ENCODE results near the gene SLC39A6. TPM values are rescaled to one million over a fixed set of nuclear protein-coding genes. Genes with fewer than 3 reads are reported as not detected.
"Not testable (repeated sequence)": the region's sequence is repeated elsewhere in the genome, so short reads cannot be mapped to it uniquely, and the experiment has no call there.

Gene SLC39A6
- total RNA-seq, 1 experiment from 2014 or later, result 687 TPM

DNA sequence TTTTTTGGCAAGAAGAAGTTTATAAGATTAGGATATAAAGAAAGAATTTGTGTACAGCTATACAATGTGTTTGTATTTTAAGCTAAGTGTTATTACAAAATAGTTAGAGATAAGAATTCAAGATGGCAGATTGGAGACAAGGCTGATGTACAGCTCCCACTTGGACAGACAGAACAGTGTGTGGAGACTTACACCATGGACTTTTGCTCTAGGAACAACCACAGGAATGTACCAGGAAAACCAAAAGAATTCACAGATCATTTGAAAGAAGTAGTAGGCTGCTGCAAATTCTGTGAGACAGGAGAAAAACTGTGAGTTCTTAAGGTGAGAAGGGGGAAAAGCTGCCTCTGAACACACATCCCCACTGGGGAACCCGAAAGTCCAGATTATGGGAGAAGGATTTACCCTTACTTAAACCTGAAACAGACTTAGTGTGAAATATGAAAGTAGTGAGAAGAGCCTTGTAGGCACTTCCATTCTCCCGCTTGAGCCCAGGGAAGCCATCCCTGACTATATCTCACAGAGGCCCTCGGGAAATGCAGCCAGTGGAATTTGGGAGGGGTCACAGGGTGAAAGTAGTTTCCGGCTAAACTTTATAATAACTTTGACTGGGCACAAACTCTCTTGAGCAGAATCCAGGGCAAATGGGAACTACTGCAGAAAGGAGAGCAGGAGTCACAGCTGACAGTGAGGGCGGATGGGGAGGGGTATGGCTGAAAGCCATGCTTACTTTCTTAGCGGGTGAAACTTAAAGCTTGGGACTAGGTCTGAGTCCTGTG lies 50.2 kb downstream of the SLC39A6 start:
- in situ Hi-C loops (cut with HindIII; ENCODE audit: low pct_unique_long_range_greater_than_20kb, low sequenced_read_pairs), result no loop called here
- no peak for DNase-seq (ENCODE audit: low read depth, low spot score)

DNA sequence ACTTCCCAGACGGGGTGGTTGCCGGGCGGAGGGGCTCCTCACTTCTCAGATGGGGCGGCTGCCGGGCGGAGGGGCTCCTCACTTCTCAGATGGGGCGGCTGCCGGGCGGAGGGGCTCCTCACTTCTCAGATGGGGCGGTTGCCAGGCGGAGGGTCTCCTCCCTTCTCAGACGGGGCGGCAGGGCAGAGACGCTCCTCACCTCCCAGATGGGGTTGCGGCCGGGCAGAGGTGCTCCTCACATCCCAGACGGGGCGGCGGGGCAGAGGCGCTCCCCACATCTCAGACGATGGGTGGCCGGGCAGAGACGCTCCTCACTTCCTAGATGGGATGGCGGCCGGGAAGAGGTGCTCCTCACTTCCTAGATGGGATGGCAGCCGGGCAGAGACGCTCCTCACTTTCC lies 51.4 kb downstream of the SLC39A6 start:
- in situ Hi-C loops (cut with HindIII; ENCODE audit: low pct_unique_long_range_greater_than_20kb, low sequenced_read_pairs); DNase-seq (ENCODE audit: low read depth, low spot score): not testable (repeated sequence)

DNA sequence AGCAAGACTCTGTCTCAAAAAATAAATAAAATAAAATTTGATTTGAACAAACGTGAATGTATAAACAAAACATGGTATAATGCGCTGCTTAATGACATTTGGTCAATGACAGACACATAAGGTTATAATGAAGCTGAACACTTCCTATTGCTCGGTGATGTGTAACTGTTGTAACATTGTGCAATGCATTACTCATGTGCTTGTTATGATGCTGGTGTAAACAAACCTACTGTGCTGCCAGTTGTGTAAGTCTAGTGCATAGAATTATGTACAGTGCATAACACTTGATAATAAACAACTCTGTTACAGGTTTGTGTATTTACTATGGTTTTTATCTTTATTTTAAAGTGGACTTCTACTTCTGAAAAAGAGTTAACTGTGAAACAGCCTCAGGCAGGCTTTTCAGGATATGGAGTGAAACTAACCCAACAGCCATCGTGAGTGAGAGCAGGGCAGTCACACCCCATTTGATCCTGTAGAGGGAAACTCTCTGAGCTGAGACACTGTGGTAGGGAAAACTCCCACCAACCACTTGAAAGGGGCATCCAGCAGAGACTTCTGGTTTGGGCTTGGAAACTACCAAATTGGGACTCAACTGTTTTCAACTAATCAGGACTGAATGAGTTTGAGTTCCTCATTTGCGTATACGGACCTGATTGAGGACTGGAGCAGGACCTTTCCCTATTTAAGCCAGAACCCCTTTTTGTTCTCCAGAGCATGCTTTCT lies 53.1 kb downstream of the SLC39A6 start:
- peak; percentile 24 for DNase-seq (ENCODE audit: low read depth, low spot score)
- in situ Hi-C loops (cut with HindIII; ENCODE audit: low pct_unique_long_range_greater_than_20kb, low sequenced_read_pairs), result no loop called here

DNA sequence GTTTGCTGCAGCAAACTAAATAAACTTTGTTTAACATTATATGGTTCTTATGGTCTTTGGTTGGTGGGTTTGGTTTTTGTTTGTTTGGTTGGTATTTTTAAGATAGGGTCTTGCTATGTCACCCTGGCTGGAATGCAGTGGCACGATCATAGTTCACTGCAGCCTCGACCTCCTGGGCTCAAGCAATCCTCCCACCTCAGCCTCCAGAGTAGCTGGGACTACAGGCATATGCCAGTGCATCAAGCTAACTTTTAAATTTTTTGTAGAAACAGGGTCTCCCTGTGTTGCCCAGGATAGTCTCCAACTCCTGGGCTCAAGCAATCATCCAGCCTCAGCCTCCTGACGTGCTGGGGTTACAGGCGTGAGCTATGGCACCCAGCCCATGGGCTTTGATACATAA lies 54.7 kb downstream of the SLC39A6 start:
- DNase-seq (ENCODE audit: low read depth, low spot score), result no peak
- in situ Hi-C loops (cut with HindIII; ENCODE audit: low pct_unique_long_range_greater_than_20kb, low sequenced_read_pairs), result no loop called here

DNA sequence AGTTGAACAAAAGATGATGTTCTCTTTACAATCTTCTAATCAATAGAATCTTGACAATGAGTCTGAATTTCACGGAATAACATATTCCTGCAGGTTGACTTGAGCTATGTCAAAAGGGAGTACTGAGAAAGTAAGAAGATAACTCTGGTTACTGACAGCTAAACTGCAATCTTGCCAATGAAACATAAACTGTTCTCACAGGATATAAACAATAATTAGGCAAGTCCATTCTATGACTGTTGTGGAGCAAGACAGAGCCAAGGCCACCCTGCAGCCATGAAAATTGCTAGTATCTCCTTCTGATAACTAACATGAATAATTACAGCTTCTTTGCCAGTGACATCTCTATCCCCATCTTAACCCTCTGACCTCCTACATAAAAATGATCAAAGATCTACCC lies 55.5 kb downstream of the SLC39A6 start:
- no peak for DNase-seq (ENCODE audit: low read depth, low spot score)
- in situ Hi-C loops (cut with HindIII; ENCODE audit: low pct_unique_long_range_greater_than_20kb, low sequenced_read_pairs), result no loop called here

DNA sequence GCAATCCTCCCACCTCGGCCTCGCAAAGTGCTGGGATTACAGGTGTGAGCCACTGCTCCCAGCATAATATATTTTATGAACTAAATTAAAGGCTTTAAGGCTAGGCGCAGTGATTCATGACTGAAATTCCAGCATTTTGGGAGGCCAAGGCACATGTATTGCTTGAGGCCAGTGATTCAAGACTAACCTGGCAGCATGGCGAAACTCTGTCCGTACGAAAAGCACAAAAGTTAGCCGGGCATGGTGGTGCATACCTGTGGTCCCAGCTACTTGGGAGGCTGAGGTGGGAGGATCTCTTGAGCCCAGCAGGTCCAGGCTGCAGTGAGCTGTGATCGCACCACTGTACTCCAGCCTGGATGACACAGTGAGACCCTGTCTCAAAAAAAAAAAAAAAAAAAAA lies 56.7 kb downstream of the SLC39A6 start:
- in situ Hi-C loops (cut with HindIII; ENCODE audit: low pct_unique_long_range_greater_than_20kb, low sequenced_read_pairs); DNase-seq (ENCODE audit: low read depth, low spot score): not testable (repeated sequence)

DNA sequence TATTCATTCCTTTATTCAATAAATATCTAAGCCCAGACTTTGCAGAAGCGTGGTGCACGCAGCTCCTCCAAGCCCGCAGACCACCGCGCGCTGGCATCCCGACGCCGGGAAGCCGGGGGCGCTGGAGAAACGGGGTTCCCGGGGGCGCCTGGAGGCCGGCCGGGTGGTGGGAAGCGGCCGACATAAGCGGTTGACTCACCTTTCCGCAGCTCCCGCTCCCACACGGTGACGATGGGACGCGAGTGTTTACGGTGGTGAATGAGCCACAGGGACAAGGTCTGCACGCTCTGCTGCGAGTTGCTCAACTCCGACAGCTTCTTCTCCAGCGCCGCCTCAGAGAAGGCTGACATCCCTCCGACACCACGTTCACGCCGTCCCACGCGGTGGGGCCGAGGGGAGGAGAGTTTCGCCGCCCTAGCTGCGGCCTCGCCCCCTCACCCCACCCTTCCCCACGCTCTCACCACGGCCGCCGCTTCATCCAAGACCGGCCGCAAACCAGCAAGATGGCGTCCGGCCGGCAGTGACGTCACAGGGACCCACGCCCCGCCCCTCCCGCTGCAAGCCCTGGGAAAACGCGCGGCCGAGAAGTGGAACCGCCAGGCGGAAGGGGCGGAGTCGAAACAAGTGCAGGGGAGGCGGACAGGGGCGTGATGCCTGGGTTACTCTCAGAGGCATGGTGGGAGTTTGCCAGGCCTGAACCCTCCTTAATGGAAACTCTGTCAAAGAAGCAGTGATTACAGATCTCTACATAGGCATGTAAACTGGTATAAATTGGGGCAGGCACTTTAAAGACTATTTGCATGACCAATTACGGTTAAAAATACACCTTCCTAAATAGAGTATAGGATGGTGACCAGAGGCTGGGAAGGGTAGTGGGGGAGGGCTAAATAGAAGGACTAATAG lies 61.8 kb downstream of the SLC39A6 start, which contains the start of gene RPRD1A:
RPRD1A (minus strand) TSS at position 505 of the 903 bp plus-strand sequence; CDS start at position 350, 155 bp downstream.
- DNase-seq (ENCODE audit: low read depth, low spot score), result peak; percentile 91
- in situ Hi-C loops (cut with HindIII; ENCODE audit: low pct_unique_long_range_greater_than_20kb, low sequenced_read_pairs), result no loop called here

DNA sequence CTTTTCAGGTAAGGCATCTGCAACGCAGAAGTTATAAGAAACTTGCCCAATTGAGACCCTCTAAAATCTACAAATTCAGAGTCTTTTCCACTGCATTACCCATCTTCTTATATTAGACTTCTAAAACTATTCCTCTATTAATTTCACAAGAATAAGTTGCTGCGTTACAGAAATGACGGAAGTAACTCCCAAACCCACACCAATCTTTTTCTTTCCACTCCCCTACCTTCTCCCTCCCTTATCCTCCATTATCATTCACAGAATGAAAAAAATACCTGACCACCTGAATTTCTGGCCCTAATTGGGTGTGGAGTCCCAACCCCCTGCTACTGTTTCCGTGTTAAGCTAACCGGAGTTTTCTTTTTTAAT lies 62.5 kb downstream of the SLC39A6 start:
- in situ Hi-C loops (cut with HindIII; ENCODE audit: low pct_unique_long_range_greater_than_20kb, low sequenced_read_pairs), result no loop called here
- peak; percentile 2 for DNase-seq (ENCODE audit: low read depth, low spot score)

DNA sequence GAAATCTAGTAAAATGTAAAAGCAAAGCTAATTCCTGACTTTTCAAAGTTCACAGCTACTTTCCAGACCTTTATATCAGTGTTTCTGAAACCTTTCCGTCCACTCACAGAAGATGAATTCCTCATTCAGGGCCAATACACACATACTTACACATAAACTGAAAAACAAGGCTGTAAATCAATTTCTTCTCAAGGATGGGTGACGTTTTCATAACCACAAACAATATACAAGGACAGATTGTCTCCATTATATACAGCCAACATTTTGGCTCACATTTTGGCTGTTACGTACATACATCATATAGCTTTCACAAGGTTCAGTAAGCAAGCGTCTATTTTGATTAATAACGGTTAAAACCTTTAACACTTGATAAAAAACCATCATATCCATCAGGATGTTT lies 63.1 kb downstream of the SLC39A6 start:
- peak; percentile 74 for DNase-seq (ENCODE audit: low read depth, low spot score)

DNA sequence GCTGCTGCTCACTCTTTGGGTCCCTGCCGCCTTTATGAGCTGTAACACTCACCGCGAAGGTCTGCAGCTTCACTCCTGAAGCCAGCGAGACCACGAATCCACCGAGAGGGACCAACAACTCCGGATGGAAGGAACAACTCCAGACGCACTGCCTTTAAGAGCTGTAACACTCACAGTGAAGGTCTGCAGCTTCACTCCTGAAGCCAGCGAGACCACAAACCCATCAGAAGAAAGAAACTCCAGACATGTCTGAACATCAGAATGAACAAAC lies 64.4 kb downstream of the SLC39A6 start:
- in situ Hi-C loops (cut with HindIII; ENCODE audit: low pct_unique_long_range_greater_than_20kb, low sequenced_read_pairs); DNase-seq (ENCODE audit: low read depth, low spot score): not testable (repeated sequence)

More for the DNA sequence above, 63.1 kb downstream of the SLC39A6 start:
- in situ Hi-C loops (cut with HindIII; ENCODE audit: low pct_unique_long_range_greater_than_20kb, low sequenced_read_pairs), result no loop called here

DNA sequence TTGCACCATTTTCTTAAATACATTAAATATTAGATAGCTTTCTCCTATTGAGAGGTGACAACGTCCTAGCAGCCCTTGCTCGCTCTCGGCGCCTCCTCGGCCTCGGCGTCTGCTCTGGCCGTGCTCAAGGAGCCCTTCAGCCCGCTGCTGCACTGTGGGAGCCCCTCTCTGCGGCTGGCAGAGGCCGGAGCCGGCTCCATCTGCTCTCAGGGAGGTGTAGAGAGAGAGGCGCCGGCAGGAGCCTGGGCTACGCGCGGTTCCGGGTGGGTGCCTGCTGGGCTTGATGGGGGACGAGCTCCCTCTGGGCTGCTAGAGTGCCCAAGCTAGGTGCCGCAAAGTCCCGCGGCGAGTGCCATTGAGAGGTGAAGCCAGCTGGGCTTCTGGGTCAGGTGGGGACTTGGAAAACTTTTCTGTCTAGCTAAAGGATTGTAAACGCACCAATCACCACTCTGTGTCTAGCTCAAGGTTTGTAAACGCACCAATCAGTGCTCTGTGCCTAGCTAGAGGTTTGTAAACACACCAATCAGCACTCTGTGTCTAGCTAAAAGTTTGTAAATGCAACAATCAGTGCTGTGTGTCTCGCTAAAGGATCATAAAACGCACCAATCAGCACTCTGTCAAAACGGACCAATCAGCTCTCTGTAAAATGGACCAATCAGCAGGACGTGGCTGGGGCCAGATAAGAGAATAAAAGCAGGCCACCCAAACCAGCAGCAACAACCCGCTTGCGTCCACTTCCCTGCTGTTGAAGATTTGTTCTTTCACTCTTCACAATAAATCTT lies 64.9 kb downstream of the SLC39A6 start:
- in situ Hi-C loops (cut with HindIII; ENCODE audit: low pct_unique_long_range_greater_than_20kb, low sequenced_read_pairs), result no loop called here
- no peak for DNase-seq (ENCODE audit: low read depth, low spot score)

DNA sequence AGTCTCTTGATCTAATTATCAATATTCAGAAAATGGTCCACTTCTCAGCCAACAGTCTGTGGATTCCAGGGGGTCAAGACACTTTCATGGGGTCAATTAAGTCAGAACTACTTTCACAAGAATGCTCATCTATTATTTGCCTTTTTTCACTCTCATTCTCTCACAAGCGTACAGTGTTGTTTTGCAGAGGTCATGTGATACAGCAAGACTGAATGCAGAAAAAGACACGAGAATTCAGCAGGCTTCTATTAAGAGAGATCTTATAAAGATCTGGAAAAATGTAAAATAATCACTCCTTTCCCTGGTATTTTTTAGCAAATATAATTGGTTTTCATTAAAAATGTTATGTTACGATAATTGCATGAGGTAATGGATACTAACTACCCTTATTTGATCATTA lies 70.5 kb downstream of the SLC39A6 start:
- in situ Hi-C loops (cut with HindIII; ENCODE audit: low pct_unique_long_range_greater_than_20kb, low sequenced_read_pairs), result no loop called here
- no peak for DNase-seq (ENCODE audit: low read depth, low spot score)

Other genes starting within 250 kb of the SLC39A6 start
- 58.5 TPM in 2 replicates for gene RPRD1A, start 61.8 kb downstream of the SLC39A6 start, total RNA-seq (2014; rRNA removed; shearing (Covaris generic))
- 174 and 208 TPM in 2 replicates for gene ELP2, start 559 bp upstream of the SLC39A6 start, total RNA-seq (2014; rRNA removed; shearing (Covaris generic))
- gene MOCOS, start 58.2 kb upstream of the SLC39A6 start, total RNA-seq (2014; rRNA removed; shearing (Covaris generic)), result 30.0 and 50.8 TPM in 2 replicates
- gene FHOD3, start 168.4 kb upstream of the SLC39A6 start, total RNA-seq (2014; rRNA removed; shearing (Covaris generic)), result 2.4 and 2.8 TPM in 2 replicates

Measured in SK-MEL-5 (cell line).